ENCODE results near the gene DISC1.

- TF ChIP-seq EZH2 (IDR thresholded peaks at IDR 0.05; ENCODE audit: borderline replicate concordance, low read length) (no peak), CTCF (conservative IDR thresholded peaks at IDR 0.05 in 1 of 2, IDR thresholded peaks at IDR 0.05 in 1 of 2; ENCODE audit: extremely low read depth in 1 of 2, insufficient read depth in 1 of 2, low read depth in 1 of 2, low read length in 2 of 2) (no peak)
These were observed 330.8 kb downstream of the DISC1 start for GRCh38 chr1:231957359-231957758.
